Keratinocyte (primary cell): ENCODE results near the gene PIP4K2B. TPM values are rescaled to one million over a fixed set of nuclear protein-coding genes. Genes with fewer than 3 reads are reported as not detected.

ENCODE experiments used
- DNase-seq: peaks from one replicate; pipeline ENCODE4 v3.0.0-alpha.2; 2011; ENCODE audit warnings: low read depth, missing footprints, low spot score
- FAIRE-seq: peaks from 2 replicates; lab custom pipeline; 2011; peaks lifted over from hg19 to GRCh38; lab: Jason Lieb, UNC
- H2AFZ ChIP-seq: 2 replicates; pipeline ENCODE4 v1.6.0; 2012; ENCODE audit warnings: low read length, control low read depth, inconsistent platforms; ENCODE audit not compliant: control insufficient read depth
- H3K27ac ChIP-seq: 2 replicates; pipeline ENCODE4 v1.5.1; 2011; ENCODE audit warnings: low read length; ENCODE audit not compliant: control insufficient read depth, insufficient read depth
- H3K27me3 ChIP-seq: 3 replicates; pipeline ENCODE4 v1.6.0; 2011; ENCODE audit warnings: low read length; ENCODE audit not compliant: control insufficient read depth, insufficient read depth; ENCODE audit errors: extremely low read depth
- H3K36me3 ChIP-seq, 2 experiments: 2 replicates in 1 of 2; 3 replicates in 1 of 2; pipeline ENCODE4 v1.5.1; 2011; ENCODE audit warnings: low read length in 2 of 2, mild to moderate bottlenecking in 1 of 2; ENCODE audit not compliant: control insufficient read depth in 2 of 2, insufficient read depth in 2 of 2; ENCODE audit errors: extremely low read depth in 1 of 2
- H3K4me1 ChIP-seq: 3 replicates; pipeline ENCODE4 v1.5.1; 2011; ENCODE audit warnings: low read length; ENCODE audit not compliant: control insufficient read depth, insufficient read depth; ENCODE audit errors: extremely low read depth
- H3K4me2 ChIP-seq: 3 replicates; pipeline ENCODE4 v1.6.0; 2011; ENCODE audit warnings: low read depth, low read length; ENCODE audit not compliant: control insufficient read depth, insufficient read depth; ENCODE audit errors: extremely low read depth
- H3K4me3 ChIP-seq, 3 experiments: fragments of 200-600 bp in 1 of 3; sonication (generic) in 1 of 3; 2 replicates in 2 of 3; 3 replicates in 1 of 3; pipeline ENCODE4 v1.5.1; 2011 to 2016; ENCODE audit warnings: low read length in 3 of 3, mild to moderate bottlenecking in 3 of 3, control low read depth in 2 of 3, inconsistent platforms in 1 of 3, low read depth in 1 of 3, mixed read lengths in 1 of 3, mixed run types in 1 of 3, moderate library complexity in 1 of 3; ENCODE audit not compliant: control insufficient read depth in 2 of 3, insufficient read depth in 2 of 3; ENCODE audit errors: extremely low read depth in 1 of 3
- H3K79me2 ChIP-seq: 2 replicates; pipeline ENCODE4 v1.6.0; 2012; ENCODE audit warnings: low read length; ENCODE audit not compliant: control insufficient read depth, insufficient read depth
- H3K9ac ChIP-seq: 3 replicates; pipeline ENCODE4 v1.6.0; 2011; ENCODE audit warnings: low read length; ENCODE audit not compliant: control insufficient read depth, insufficient read depth; ENCODE audit errors: extremely low read depth
- H3K9me1 ChIP-seq: 3 replicates; pipeline ENCODE4 v1.6.0; 2011; ENCODE audit warnings: low read length; ENCODE audit not compliant: control insufficient read depth, insufficient read depth; ENCODE audit errors: extremely low read depth
- H3K9me3 ChIP-seq: 2 replicates; pipeline ENCODE4 v1.5.1; 2012; ENCODE audit warnings: low read depth, low read length; ENCODE audit not compliant: control insufficient read depth
- H4K20me1 ChIP-seq: 3 replicates; pipeline ENCODE4 v1.6.0; 2011; ENCODE audit warnings: low read length; ENCODE audit not compliant: control insufficient read depth, insufficient read depth; ENCODE audit errors: extremely low read depth
- EZH2 ChIP-seq: IDR thresholded peaks from one replicate; pipeline ENCODE4 v1.6.1; 2012; ENCODE audit warnings: inconsistent platforms, mild to moderate bottlenecking, low read length, moderate library complexity
- dilution Hi-C: fragments of 300-500 bp; cut with MboI; formaldehyde crosslinking; loops from one replicate; pipeline ENCODE4 v1.7.0; 2020; ENCODE audit warnings: low sequenced_read_pairs; ENCODE audit not compliant: extremely low pct_ligation_motif_present
- polyA plus RNA-seq, 5 experiments: library from polyadenylated mRNA; depleted of rRNA in 3 of 5; stranded (reverse) in 3 of 5; stranded (forward) in 1 of 5; unstranded in 1 of 5; fragments of >200 nt; gene quantifications; 1 replicate in 1 of 5; 2 replicates in 3 of 5; 3 replicates in 1 of 5; pipeline versions ENCODE4 v1.2.1 to v1.2.3, GENCODE V29; 2011 to 2012; ENCODE audit warnings: missing spikeins in 2 of 5, low read depth in 1 of 5, low replicate concordance in 1 of 5
- TF ChIP-seq, protein P1 (sequence below), 3 experiments: IDR thresholded peaks in 1 of 3; conservative IDR thresholded peaks in 1 of 3; optimal IDR thresholded peaks in 1 of 3; 2 replicates in 2 of 3; 3 replicates in 1 of 3; pipeline versions ENCODE3 to v1.5.1; 2011; ENCODE audit warnings: low read length in 3 of 3, mild to moderate bottlenecking in 3 of 3, moderate library complexity in 2 of 3, control low read depth in 1 of 3, inconsistent platforms in 1 of 3; ENCODE audit not compliant: insufficient read depth in 2 of 3; ENCODE audit errors: extremely low read depth in 1 of 3

Gene PIP4K2B
- polyA plus RNA-seq, 1 donor (not counting 4 experiments of a cell fraction or from before 2014, with no cell fraction given), result 26.4 TPM

DNA sequence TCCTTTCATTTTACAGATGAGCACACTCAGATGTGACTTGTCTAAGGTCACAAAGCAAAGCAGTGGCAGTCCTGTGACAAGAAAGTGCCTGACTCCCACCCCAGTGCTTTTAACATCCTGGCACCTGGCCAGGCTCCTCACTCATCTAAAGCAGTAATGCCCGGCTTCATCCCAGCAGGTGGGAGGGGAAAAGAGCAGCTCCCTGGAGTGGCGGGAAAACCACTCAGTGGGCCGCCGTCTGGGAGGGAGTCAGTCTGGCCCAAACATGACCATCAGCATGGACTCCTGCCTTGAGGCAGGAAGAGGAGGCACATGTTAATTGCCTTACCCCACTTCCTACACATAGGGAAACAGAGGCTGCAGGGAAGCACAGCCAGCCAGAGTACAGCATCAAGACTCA, 53.8 kb downstream of the PIP4K2B start:
- H3K27ac ChIP-seq, result no peak overlapping the region
- no peaks in the 10 kb centered on the region for H3K9me3 ChIP-seq
- FAIRE-seq (no peak), DNase-seq (no peak)
- H3K4me1 ChIP-seq, result peaks cover 35% of the 10 kb centered on the region
- dilution Hi-C loops, result no loop called here
- TF ChIP-seq, protein P1, sequence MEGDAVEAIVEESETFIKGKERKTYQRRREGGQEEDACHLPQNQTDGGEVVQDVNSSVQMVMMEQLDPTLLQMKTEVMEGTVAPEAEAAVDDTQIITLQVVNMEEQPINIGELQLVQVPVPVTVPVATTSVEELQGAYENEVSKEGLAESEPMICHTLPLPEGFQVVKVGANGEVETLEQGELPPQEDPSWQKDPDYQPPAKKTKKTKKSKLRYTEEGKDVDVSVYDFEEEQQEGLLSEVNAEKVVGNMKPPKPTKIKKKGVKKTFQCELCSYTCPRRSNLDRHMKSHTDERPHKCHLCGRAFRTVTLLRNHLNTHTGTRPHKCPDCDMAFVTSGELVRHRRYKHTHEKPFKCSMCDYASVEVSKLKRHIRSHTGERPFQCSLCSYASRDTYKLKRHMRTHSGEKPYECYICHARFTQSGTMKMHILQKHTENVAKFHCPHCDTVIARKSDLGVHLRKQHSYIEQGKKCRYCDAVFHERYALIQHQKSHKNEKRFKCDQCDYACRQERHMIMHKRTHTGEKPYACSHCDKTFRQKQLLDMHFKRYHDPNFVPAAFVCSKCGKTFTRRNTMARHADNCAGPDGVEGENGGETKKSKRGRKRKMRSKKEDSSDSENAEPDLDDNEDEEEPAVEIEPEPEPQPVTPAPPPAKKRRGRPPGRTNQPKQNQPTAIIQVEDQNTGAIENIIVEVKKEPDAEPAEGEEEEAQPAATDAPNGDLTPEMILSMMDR (optimal IDR thresholded peaks at IDR 0.05 in 1 of 3, IDR thresholded peaks at IDR 0.05 in 1 of 3, conservative IDR thresholded peaks at IDR 0.05 in 1 of 3; ENCODE audit: extremely low read depth in 1 of 3, insufficient read depth in 2 of 3, low read length in 3 of 3), result no peak
- no peak for TF ChIP-seq EZH2
- H3K9me1 ChIP-seq, result peaks cover 7% of the 10 kb centered on the region
- H4K20me1 ChIP-seq, result peaks cover 6% of the 10 kb centered on the region
- no peak overlapping the region for H3K4me3 ChIP-seq
- no peaks in the 10 kb centered on the region for H3K36me3 ChIP-seq
- H3K27me3 ChIP-seq, result no peaks in the 10 kb centered on the region
- H3K9ac ChIP-seq, result no peak overlapping the region
- H3K4me2 ChIP-seq, result no peak overlapping the region
- H3K79me2 ChIP-seq, result peaks cover 64% of the 10 kb centered on the region
- no peak overlapping the region for H2AFZ ChIP-seq

DNA sequence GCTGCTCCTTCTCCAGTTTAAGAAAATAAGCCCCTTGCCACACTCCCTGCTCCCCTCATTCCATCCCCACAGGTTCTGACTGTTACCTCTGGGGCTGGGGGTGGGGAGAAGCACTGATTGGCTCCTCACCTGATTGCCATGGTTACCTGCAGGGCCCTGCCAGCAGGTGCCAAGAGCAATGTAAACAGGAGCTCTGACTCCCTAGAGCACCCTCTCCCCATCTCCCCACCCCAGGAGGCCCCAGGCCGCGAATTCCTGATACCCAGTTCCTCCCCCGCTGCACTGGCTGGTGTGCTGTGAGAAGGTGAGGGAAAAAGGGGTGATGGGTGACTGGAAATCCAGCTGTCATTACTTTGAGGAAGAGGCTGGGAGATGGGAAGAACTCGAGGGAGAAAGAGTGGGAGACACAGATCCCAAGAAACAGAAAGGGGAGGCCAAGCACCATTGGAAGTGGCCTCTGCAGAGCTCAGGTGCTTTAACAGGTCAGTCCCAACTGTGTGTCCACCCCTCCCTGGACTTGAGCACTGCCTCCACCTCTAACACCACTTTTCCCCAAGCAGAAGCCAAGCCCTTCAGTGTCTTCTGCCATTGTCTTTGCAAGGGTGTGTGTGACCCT, 55.7 kb downstream of the PIP4K2B start:
- H3K4me1 ChIP-seq, result peaks cover 23% of the 10 kb centered on the region
- peaks cover 64% of the 10 kb centered on the region for H3K79me2 ChIP-seq
- dilution Hi-C loops, result no loop called here
- peaks cover 3 to 6% of the 10 kb centered on the region in 2 experiments for H3K36me3 ChIP-seq
- no peaks in the 10 kb centered on the region for H3K9me3 ChIP-seq
- H4K20me1 ChIP-seq, result peaks cover 6% of the 10 kb centered on the region
- no peak overlapping the region for H3K9ac ChIP-seq
- no peak overlapping the region for H3K4me2 ChIP-seq
- H3K27me3 ChIP-seq, result no peaks in the 10 kb centered on the region
- H3K4me3 ChIP-seq, result no peak overlapping the region
- H3K9me1 ChIP-seq, result peaks cover 7% of the 10 kb centered on the region
- DNase-seq, result no peak
- no peak for FAIRE-seq
- no peak overlapping the region for H3K27ac ChIP-seq
- TF ChIP-seq, protein P1 (optimal IDR thresholded peaks at IDR 0.05 in 1 of 3, IDR thresholded peaks at IDR 0.05 in 1 of 3, conservative IDR thresholded peaks at IDR 0.05 in 1 of 3; ENCODE audit: extremely low read depth in 1 of 3, insufficient read depth in 2 of 3, low read length in 3 of 3), result no peak
- no peak for TF ChIP-seq EZH2
- no peak overlapping the region for H2AFZ ChIP-seq
